ENCODE measurements around the gene UST. TPM values are rescaled to one million over a fixed set of nuclear protein-coding genes. Genes with fewer than 3 reads are reported as not detected.

Gene UST
- total and polyA plus RNA-seq, 4 donors = 0.24 to 2.7 (median 0.87) TPM

GRCh38 chr6:149082320-149082719, 335.5 kb downstream of the UST start (continued):
- TF ChIP-seq ATF3 (IDR thresholded peaks at IDR 0.05) (no peak), CTCF (IDR thresholded peaks at IDR 0.05; ENCODE audit: low read depth, low read length, missing input control) (peak; percentile 82)

- H3K4me3 ChIP-seq (ENCODE audit: low read depth in 1 of 3, low read length in 3 of 3) = no peak overlapping the region
- DNase-seq (ENCODE audit: low spot score) = no peak
- TF ChIP-seq SP1 (IDR thresholded peaks at IDR 0.05) (no peak), EGR1 (IDR thresholded peaks at IDR 0.05; ENCODE audit: low read depth in 2 of 2) (no peak), JUND (IDR thresholded peaks at IDR 0.05) (no peak), REST (IDR thresholded peaks at IDR 0.05) (no peak), FOXA1 (IDR thresholded peaks at IDR 0.05) (no peak), NR2F2 (IDR thresholded peaks at IDR 0.05) (no peak)
These were observed 337.2 kb downstream of the UST start for GRCh38 chr6:149084026-149084425.

GRCh38 chr6:149084808-149085556, 338.2 kb downstream of the UST start:
- Histone ChIP-seq H3K4me1 (ENCODE audit: control insufficient read depth in 4 of 4, insufficient read depth in 4 of 4, low read length in 3 of 4) (peaks cover 0 to 1% (median 0%) of the 10 kb centered on the region in 4 donors), H3K9me3 (ENCODE audit: control insufficient read depth in 4 of 4, low read length in 3 of 4) (no peaks in the 10 kb centered on the region), H3K9ac (ENCODE audit: low read depth in 1 of 2, low read length in 2 of 2) (no peak overlapping the region), H3K36me3 (ENCODE audit: control insufficient read depth in 4 of 4, insufficient read depth in 3 of 4, low read depth in 1 of 4, low read length in 3 of 4) (no peaks in the 10 kb centered on the region), H3K4me3 (ENCODE audit: low read depth in 1 of 3, low read length in 3 of 3) (no peak overlapping the region), H3K27ac (ENCODE audit: low read depth in 1 of 2, low read length in 2 of 2) (no peak overlapping the region), H3K27me3 (ENCODE audit: control insufficient read depth in 4 of 4, insufficient read depth in 4 of 4, low read length in 3 of 4) (no peaks in the 10 kb centered on the region)
- DNase-seq (ENCODE audit: low spot score) = no peak
- WGBS = 94% methylated on average over 6 of the region's 6 CpGs
- no peak for TF ChIP-seq TAF1 (conservative IDR thresholded peaks at IDR 0.05)
- no peak for TF ChIP-seq SP1 (IDR thresholded peaks at IDR 0.05)
- no peak for TF ChIP-seq FOXA2 (IDR thresholded peaks at IDR 0.05)
- TF ChIP-seq ATF3 (IDR thresholded peaks at IDR 0.05) = no peak
- no peak for TF ChIP-seq HNF4A (conservative IDR thresholded peaks at IDR 0.05)
- no peak for TF ChIP-seq ZBTB33 (IDR thresholded peaks at IDR 0.05)
- TF ChIP-seq HNF4G (IDR thresholded peaks at IDR 0.05) = no peak
- no peak for TF ChIP-seq FOXA1 (IDR thresholded peaks at IDR 0.05)
- no peak for TF ChIP-seq CTCF (IDR thresholded peaks at IDR 0.05; ENCODE audit: low read depth, low read length, missing input control)
- no peak for TF ChIP-seq REST (IDR thresholded peaks at IDR 0.05)
- no peak for TF ChIP-seq EGR1 (IDR thresholded peaks at IDR 0.05; ENCODE audit: low read depth in 2 of 2)
- TF ChIP-seq NR2F2 (IDR thresholded peaks at IDR 0.05) = no peak
- no peak for TF ChIP-seq RXRA (IDR thresholded peaks at IDR 0.05)

More at GRCh38 chr6:149084026-149084425, 337.2 kb downstream of the UST start:
- Histone ChIP-seq H3K4me1 (ENCODE audit: control insufficient read depth in 4 of 4, insufficient read depth in 4 of 4, low read length in 3 of 4) (peaks cover 0 to 2% (median 0%) of the 10 kb centered on the region in 4 donors), H3K9me3 (ENCODE audit: control insufficient read depth in 4 of 4, low read length in 3 of 4) (no peaks in the 10 kb centered on the region), H3K36me3 (ENCODE audit: control insufficient read depth in 4 of 4, insufficient read depth in 3 of 4, low read depth in 1 of 4, low read length in 3 of 4) (no peaks in the 10 kb centered on the region), H3K27me3 (ENCODE audit: control insufficient read depth in 4 of 4, insufficient read depth in 4 of 4, low read length in 3 of 4) (no peaks in the 10 kb centered on the region), H3K27ac (ENCODE audit: low read depth in 1 of 2, low read length in 2 of 2) (no peak overlapping the region), H3K9ac (ENCODE audit: low read depth in 1 of 2, low read length in 2 of 2) (no peak overlapping the region)
